ENCODE results near the gene CNTFR.

- TF ChIP-seq E4F1 (IDR thresholded peaks at IDR 0.05; ENCODE audit: borderline replicate concordance, partially characterized antibody): no peak
- TF ChIP-seq POLR2A (IDR thresholded peaks at IDR 0.05; ENCODE audit: low read depth, low read length): no peak
- no peak for TF ChIP-seq ZBTB40 (IDR thresholded peaks at IDR 0.05; ENCODE audit: borderline replicate concordance)
- no peak for TF ChIP-seq HDAC2 (IDR thresholded peaks at IDR 0.05)
- no peak for TF ChIP-seq CTCF (IDR thresholded peaks at IDR 0.05 in 2 of 3, conservative IDR thresholded peaks at IDR 0.05 in 1 of 3; ENCODE audit: control insufficient read depth in 2 of 3, extremely low read depth in 1 of 3, insufficient read depth in 1 of 3, low read depth in 3 of 3, low read length in 3 of 3)
- no peak for TF ChIP-seq REST (IDR thresholded peaks at IDR 0.05; ENCODE audit: low read depth, low read length)
- no peak for TF ChIP-seq TCF12 (IDR thresholded peaks at IDR 0.05; ENCODE audit: low read depth, low read length)
- no peak for TF ChIP-seq CREM (IDR thresholded peaks at IDR 0.05; ENCODE audit: low read depth)
Measured at GRCh38 chr9:34552606-34552981, 36.9 kb downstream of the CNTFR start.
